ENCODE data around the gene PIK3R4.

Gene PIK3R4

GRCh38 chr3:130746246-130747039, at the start of gene PIK3R4:
Gene PIK3R4 (minus strand): TSS chr3:130746829. CDS start chr3:130745218, 1,611 bp downstream.
- DNase-seq = peak; percentile 98

- DNase-seq = no peak
Measured at GRCh38 chr3:130795396-130795795, 48.8 kb upstream of the PIK3R4 start.

GRCh38 chr3:130792246-130792645, 45.6 kb upstream of the PIK3R4 start:
- DNase-seq = no peak

- no peak for DNase-seq
Measured at GRCh38 chr3:130789782-130790322, 43.2 kb upstream of the PIK3R4 start.

- DNase-seq = no peak
Measured at GRCh38 chr3:130787422-130788068, 40.9 kb upstream of the PIK3R4 start.

- no peak for DNase-seq
Measured at GRCh38 chr3:130786306-130786705, 39.7 kb upstream of the PIK3R4 start.

- no peak for DNase-seq
Measured at GRCh38 chr3:130783629-130784028, 37.0 kb upstream of the PIK3R4 start.

- DNase-seq = no peak
Measured at GRCh38 chr3:130779486-130779885, 32.9 kb upstream of the PIK3R4 start.

GRCh38 chr3:130779031-130779430, 32.4 kb upstream of the PIK3R4 start:
- no peak for DNase-seq

GRCh38 chr3:130773366-130773765, 26.7 kb upstream of the PIK3R4 start:
- no peak for DNase-seq

GRCh38 chr3:130772129-130772528, 25.5 kb upstream of the PIK3R4 start:
- DNase-seq = no peak

GRCh38 chr3:130770644-130771043, 24.0 kb upstream of the PIK3R4 start:
- no peak for DNase-seq

- DNase-seq = no peak
Measured at GRCh38 chr3:130761730-130762311, 15.2 kb upstream of the PIK3R4 start.

- DNase-seq = no peak
Measured at GRCh38 chr3:130760922-130761321, 14.3 kb upstream of the PIK3R4 start.

GRCh38 chr3:130759692-130760338, 13.2 kb upstream of the PIK3R4 start:
- peak; percentile 71 for DNase-seq

- DNase-seq = no peak
Measured at GRCh38 chr3:130758624-130759369, 12.2 kb upstream of the PIK3R4 start.

GRCh38 chr3:130757611-130758150, 11.1 kb upstream of the PIK3R4 start:
- no peak for DNase-seq

- no peak for DNase-seq
Measured at GRCh38 chr3:130755666-130756065, 9.0 kb upstream of the PIK3R4 start.

GRCh38 chr3:130748981-130749380, 2.4 kb upstream of the PIK3R4 start:
- DNase-seq = no peak

- DNase-seq = no peak
Measured at GRCh38 chr3:130748467-130748861, 1.8 kb upstream of the PIK3R4 start.

- no peak for DNase-seq
Measured at GRCh38 chr3:130743354-130743753, 3.3 kb downstream of the PIK3R4 start.

- no peak for DNase-seq
Measured at GRCh38 chr3:130741946-130742610, 4.6 kb downstream of the PIK3R4 start.
